ENCODE measurements around the gene AUNIP. TPM values are rescaled to one million over a fixed set of nuclear protein-coding genes. Genes with fewer than 3 reads are reported as not detected.

The AUNIP gene
- total and polyA plus RNA-seq, 10 donors, result 0.07 to 1.3 (median 0.61) TPM; not detected in 3

GRCh38 chr1:25821630-25822091, 37.6 kb downstream of the AUNIP start:
- WGBS, 5 donors, result 69 to 81% (median 71%) methylated on average over 5 of the region's 5 CpGs
- peaks cover 16 to 58% (median 39%) of the 10 kb centered on the region in 6 donors for H3K4me1 ChIP-seq
- H3K9me3 ChIP-seq, result no peaks in the 10 kb centered on the region
- no peaks in the 10 kb centered on the region for H3K27me3 ChIP-seq (replicated peaks in 1 of 7)
- peaks cover 2 to 41% (median 10%) of the 10 kb centered on the region in 6 donors for H3K36me3 ChIP-seq
- intact Hi-C loops (cut with DNase I; ENCODE audit: low total_unique reads), result loop anchor here (10.0 kb wide), 1 partner anchor 53 kb away; the partner anchor contains the start of gene PAQR7
- H3K27ac ChIP-seq, result peak overlapping the region in 5 of 8 donors; percentile 93 to 95 (median 93)
- TF ChIP-seq POLR2A (IDR thresholded peaks at IDR 0.05) (no peak), CTCF (IDR thresholded peaks at IDR 0.05 in 8 of 11, conservative IDR thresholded peaks at IDR 0.05 in 3 of 11) (no peak), POLR2AphosphoS5 (IDR thresholded peaks at IDR 0.05) (no peak)
- peak overlapping the region in 4 of 8 donors; percentile 77 to 98 (median 95) for H3K4me3 ChIP-seq
- DNase-seq, result no peak

- peak overlapping the region; percentile 82 to 96 (median 93) for H3K27ac ChIP-seq
- TF ChIP-seq POLR2AphosphoS5 (IDR thresholded peaks at IDR 0.05) (no peak), POLR2A (IDR thresholded peaks at IDR 0.05) (no peak), CTCF (IDR thresholded peaks at IDR 0.05 in 8 of 11, conservative IDR thresholded peaks at IDR 0.05 in 3 of 11) (no peak)
- DNase-seq, result peak; percentile 73
- no peaks in the 10 kb centered on the region for H3K27me3 ChIP-seq (replicated peaks in 1 of 7)
- 22 to 33% (median 27%) methylated on average over 10 of the region's 10 CpGs for WGBS, 5 donors
- peaks cover 0 to 41% (median 8%) of the 10 kb centered on the region in 6 donors for H3K36me3 ChIP-seq
- intact Hi-C loops (cut with DNase I; ENCODE audit: low total_unique reads), result loop anchor here (10.0 kb wide), 1 partner anchor 54 kb away; the partner anchor contains the start of gene PAQR7
- no peaks in the 10 kb centered on the region for H3K9me3 ChIP-seq
- H3K4me3 ChIP-seq, result peak overlapping the region; percentile 77 to 98 (median 92)
- peaks cover 16 to 58% (median 39%) of the 10 kb centered on the region in 6 donors for H3K4me1 ChIP-seq
Observed at GRCh38 chr1:25821112-25821476, 38.2 kb downstream of the AUNIP start.

GRCh38 chr1:25820247-25821111, 38.8 kb downstream of the AUNIP start:
- H3K9me3 ChIP-seq, result no peaks in the 10 kb centered on the region
- H3K27ac ChIP-seq, result peak overlapping the region; percentile 82 to 96 (median 93)
- TF ChIP-seq POLR2AphosphoS5 (IDR thresholded peaks at IDR 0.05) (peak; percentile 69 to 82 (median 75)), CTCF (IDR thresholded peaks at IDR 0.05 in 8 of 11, conservative IDR thresholded peaks at IDR 0.05 in 3 of 11) (no peak)
- H3K4me1 ChIP-seq, result peaks cover 16 to 58% (median 39%) of the 10 kb centered on the region in 6 donors
- no peaks in the 10 kb centered on the region for H3K27me3 ChIP-seq (replicated peaks in 1 of 7)
- intact Hi-C loops (cut with DNase I; ENCODE audit: low total_unique reads), result loop anchor here (10.0 kb wide), 1 partner anchor 54 kb away; the partner anchor contains the start of gene PAQR7
- peak overlapping the region; percentile 77 to 98 (median 92) for H3K4me3 ChIP-seq
- peak; percentile 93 for DNase-seq
- H3K36me3 ChIP-seq, result peaks cover 0 to 41% (median 12%) of the 10 kb centered on the region in 6 donors
- 0 to 1% (median 1%) methylated on average over 40 to 67 of the region's 67 CpGs for WGBS, 5 donors
